Measurements from ENCODE around the gene HLCS. TPM values are rescaled to one million over a fixed set of nuclear protein-coding genes. Genes with fewer than 3 reads are reported as not detected.

HLCS gene
- total and polyA plus RNA-seq, 10 of the 15 experiments (the other 5 are each of a cell fraction or from before 2014, with no cell fraction given) = 1.5 to 12.7 (median 9.6) TPM

DNA sequence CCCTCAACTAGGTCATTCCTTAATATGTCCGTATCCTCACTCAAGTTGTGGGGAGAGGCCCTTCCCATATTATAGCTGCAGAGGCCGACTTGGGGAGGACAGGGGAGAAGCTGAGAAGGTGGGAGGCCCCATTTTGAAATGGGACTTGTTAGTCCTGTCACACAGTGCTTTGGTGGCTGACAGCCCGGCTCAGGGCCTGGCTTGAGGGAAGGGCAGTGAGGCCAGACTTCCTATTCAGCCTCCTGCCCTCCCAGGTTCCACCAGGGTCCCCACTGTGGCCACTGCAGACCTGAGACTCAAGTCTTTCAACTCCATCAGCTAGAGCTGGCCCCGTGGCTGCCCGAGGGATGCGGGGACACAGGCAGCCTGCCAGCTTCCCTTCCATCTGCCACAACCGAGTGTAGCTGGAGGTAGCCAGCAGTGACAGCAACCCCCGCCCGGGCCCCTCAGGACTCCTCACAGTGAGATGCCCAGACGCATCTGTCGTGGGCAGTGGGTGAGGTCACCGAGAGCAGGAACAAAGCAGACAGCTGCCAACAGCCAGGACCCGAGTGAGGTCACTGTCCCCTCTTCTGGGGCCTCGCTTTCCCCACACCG is 230.6 kb downstream of the HLCS start:
- no peaks in the 10 kb centered on the region for H3K9me3 ChIP-seq (replicated peaks; ENCODE audit: control insufficient read depth, insufficient read depth, low read length)
- no peak for FAIRE-seq
- in situ Hi-C loops (cut with MboI) = no loop called here
- H3K9ac ChIP-seq (ENCODE audit: control insufficient read depth, insufficient read depth, low read length) = no peak overlapping the region
- no peak overlapping the region for H3K4me3 ChIP-seq
- H3K27me3 ChIP-seq (replicated peaks in 1 of 2; ENCODE audit: control insufficient read depth in 2 of 2, insufficient read depth in 2 of 2, low read length in 1 of 2) = no peaks in the 10 kb centered on the region; a peak in 1 of 4 replicates
- ChIA-PET POLR2A (no interaction called here), CTCF (no interaction called here), RAD21 (ENCODE audit: unreplicated experiment) (no interaction called here), SMC1A (ENCODE audit: uncharacterized antibody, unreplicated experiment) (interaction anchor here (1.6 kb wide), 1 partner anchor 105 kb away, joined by 3 read pairs; no protein-coding TSS in a partner anchor)
- TF ChIP-seq RELA (IDR thresholded peaks at IDR 0.05; ENCODE audit: borderline replicate concordance, partially characterized antibody) (no peak), SUZ12 (IDR thresholded peaks at IDR 0.05; ENCODE audit: unreplicated experiment) (no peak), YBX1 (IDR thresholded peaks at IDR 0.05) (no peak), ESRRA (IDR thresholded peaks at IDR 0.05; ENCODE audit: low read length) (no peak), STAT3 (IDR thresholded peaks at IDR 0.05; ENCODE audit: low read depth, low read length) (no peak), FOXK2 (IDR thresholded peaks at IDR 0.05) (no peak), POLR2AphosphoS5 (IDR thresholded peaks at IDR 0.05; ENCODE audit: low read length) (no peak), NBN (IDR thresholded peaks at IDR 0.05) (no peak), MTA3 (IDR thresholded peaks at IDR 0.05; ENCODE audit: borderline replicate concordance, low read length) (no peak), CBX5 (IDR thresholded peaks at IDR 0.05; ENCODE audit: low read depth) (no peak)
- TF ChIP-seq, protein P1, sequence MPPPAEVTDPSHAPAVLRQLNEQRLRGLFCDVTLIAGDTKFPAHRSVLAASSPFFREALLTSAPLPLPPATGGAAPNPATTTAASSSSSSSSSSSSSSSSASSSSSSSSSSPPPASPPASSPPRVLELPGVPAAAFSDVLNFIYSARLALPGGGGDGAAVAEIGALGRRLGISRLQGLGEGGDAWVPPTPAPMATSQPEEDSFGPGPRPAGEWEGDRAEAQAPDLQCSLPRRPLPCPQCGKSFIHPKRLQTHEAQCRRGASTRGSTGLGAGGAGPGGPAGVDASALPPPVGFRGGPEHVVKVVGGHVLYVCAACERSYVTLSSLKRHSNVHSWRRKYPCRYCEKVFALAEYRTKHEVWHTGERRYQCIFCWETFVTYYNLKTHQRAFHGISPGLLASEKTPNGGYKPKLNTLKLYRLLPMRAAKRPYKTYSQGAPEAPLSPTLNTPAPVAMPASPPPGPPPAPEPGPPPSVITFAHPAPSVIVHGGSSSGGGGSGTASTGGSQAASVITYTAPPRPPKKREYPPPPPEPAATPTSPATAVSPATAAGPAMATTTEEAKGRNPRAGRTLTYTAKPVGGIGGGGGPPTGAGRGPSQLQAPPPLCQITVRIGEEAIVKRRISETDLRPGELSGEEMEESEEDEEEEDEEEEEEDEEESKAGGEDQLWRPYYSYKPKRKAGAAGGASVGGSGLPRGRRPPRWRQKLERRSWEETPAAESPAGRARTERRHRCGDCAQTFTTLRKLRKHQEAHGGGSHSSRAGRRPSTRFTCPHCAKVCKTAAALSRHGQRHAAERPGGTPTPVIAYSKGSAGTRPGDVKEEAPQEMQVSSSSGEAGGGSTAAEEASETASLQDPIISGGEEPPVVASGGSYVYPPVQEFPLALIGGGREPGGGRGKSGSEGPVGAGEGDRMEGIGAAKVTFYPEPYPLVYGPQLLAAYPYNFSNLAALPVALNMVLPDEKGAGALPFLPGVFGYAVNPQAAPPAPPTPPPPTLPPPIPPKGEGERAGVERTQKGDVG (CRISPR knock-in tag; IDR thresholded peaks at IDR 0.05) = no peak
- TF ChIP-seq, protein P2, sequence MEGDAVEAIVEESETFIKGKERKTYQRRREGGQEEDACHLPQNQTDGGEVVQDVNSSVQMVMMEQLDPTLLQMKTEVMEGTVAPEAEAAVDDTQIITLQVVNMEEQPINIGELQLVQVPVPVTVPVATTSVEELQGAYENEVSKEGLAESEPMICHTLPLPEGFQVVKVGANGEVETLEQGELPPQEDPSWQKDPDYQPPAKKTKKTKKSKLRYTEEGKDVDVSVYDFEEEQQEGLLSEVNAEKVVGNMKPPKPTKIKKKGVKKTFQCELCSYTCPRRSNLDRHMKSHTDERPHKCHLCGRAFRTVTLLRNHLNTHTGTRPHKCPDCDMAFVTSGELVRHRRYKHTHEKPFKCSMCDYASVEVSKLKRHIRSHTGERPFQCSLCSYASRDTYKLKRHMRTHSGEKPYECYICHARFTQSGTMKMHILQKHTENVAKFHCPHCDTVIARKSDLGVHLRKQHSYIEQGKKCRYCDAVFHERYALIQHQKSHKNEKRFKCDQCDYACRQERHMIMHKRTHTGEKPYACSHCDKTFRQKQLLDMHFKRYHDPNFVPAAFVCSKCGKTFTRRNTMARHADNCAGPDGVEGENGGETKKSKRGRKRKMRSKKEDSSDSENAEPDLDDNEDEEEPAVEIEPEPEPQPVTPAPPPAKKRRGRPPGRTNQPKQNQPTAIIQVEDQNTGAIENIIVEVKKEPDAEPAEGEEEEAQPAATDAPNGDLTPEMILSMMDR (IDR thresholded peaks at IDR 0.05 in 2 of 3, conservative IDR thresholded peaks at IDR 0.05 in 1 of 3; ENCODE audit: control insufficient read depth in 2 of 3, extremely low read depth in 1 of 3, insufficient read depth in 1 of 3, low read depth in 3 of 3, low read length in 3 of 3) = no peak
- DNase-seq (ENCODE audit: low read depth, low spot score) = no peak
- no peak overlapping the region for H3K4me2 ChIP-seq (ENCODE audit: control insufficient read depth, insufficient read depth)
- no peaks in the 10 kb centered on the region for H3K4me1 ChIP-seq (ENCODE audit: control insufficient read depth, insufficient read depth, low read length)
- no peaks in the 10 kb centered on the region for H3K36me3 ChIP-seq (ENCODE audit: control insufficient read depth in 2 of 2, insufficient read depth in 2 of 2, low read length in 1 of 2)
- no peak overlapping the region for H2AFZ ChIP-seq (ENCODE audit: control insufficient read depth, low read depth, low read length)
- H3K27ac ChIP-seq (ENCODE audit: control insufficient read depth, insufficient read depth) = no peak overlapping the region
- ATAC-seq = no peak
- H4K20me1 ChIP-seq (ENCODE audit: control insufficient read depth, insufficient read depth) = no peaks in the 10 kb centered on the region
- intact Hi-C loops (cut with micrococcal nuclease; ENCODE audit: unreplicated experiment) = no loop called here
- H3K79me2 ChIP-seq (ENCODE audit: control insufficient read depth, insufficient read depth, low read length) = no peaks in the 10 kb centered on the region
- BruUV-seq (replicated peaks) = no TSS peak
- 41% methylated on average over 15 of the region's 15 CpGs for WGBS (ENCODE audit: insufficient coverage, insufficient replicate concordance, low lambda C conversion rate, missing lambda C conversion rate)

Measured in GM12878 (cell line).